C4-2B (cell line): ENCODE measurements around the gene SH3RF3.

Experiments used
- ZFX ChIP-seq: fragments of 450-650 bp; IDR thresholded peaks from 2 replicates; pipeline ENCODE4 v1.6.1; 2017
- TF ChIP-seq, protein P1 (sequence below): fragments of 450-650 bp; conservative IDR thresholded peaks from 2 replicates; pipeline ENCODE4 v1.5.1; 2017; ENCODE audit warnings: mild to moderate bottlenecking

DNA sequence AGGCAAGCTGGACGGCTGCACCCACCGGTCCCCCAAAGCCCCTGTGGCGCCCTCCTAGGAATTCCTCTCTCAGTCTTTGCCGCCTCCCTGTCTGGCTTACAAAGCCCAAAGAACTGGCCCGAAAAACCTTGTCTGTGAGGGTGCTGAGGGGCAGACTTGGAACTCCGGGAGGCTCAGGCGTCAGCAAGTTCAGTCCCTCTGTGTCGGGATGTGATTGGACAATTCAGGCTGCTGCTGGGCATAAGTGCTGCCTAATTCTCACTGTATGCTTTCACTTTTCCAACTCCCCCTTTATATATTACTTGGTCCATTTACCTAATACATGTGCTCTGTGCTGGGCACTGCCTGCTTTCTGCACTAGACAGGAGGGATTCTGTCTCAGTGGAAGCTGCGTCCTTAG, 20.3 kb upstream of the SH3RF3 start:
- TF ChIP-seq, protein P1, sequence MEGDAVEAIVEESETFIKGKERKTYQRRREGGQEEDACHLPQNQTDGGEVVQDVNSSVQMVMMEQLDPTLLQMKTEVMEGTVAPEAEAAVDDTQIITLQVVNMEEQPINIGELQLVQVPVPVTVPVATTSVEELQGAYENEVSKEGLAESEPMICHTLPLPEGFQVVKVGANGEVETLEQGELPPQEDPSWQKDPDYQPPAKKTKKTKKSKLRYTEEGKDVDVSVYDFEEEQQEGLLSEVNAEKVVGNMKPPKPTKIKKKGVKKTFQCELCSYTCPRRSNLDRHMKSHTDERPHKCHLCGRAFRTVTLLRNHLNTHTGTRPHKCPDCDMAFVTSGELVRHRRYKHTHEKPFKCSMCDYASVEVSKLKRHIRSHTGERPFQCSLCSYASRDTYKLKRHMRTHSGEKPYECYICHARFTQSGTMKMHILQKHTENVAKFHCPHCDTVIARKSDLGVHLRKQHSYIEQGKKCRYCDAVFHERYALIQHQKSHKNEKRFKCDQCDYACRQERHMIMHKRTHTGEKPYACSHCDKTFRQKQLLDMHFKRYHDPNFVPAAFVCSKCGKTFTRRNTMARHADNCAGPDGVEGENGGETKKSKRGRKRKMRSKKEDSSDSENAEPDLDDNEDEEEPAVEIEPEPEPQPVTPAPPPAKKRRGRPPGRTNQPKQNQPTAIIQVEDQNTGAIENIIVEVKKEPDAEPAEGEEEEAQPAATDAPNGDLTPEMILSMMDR = no peak
- no peak for TF ChIP-seq ZFX
